GM18511 (cell line): ENCODE measurements around the gene CAPZA2.
A peak's percentile ranks its signal among the peaks of the same experiment; 100 is the strongest.

Experiments
- ATAC-seq: cut with Tn5 transposase; IDR thresholded peaks from one replicate; pipeline ENCODE4 v1.9.1; 2021; ENCODE audit warnings: mild to moderate bottlenecking, moderate library complexity; ENCODE audit not compliant: unreplicated experiment

Gene CAPZA2

GRCh38 chr7:116861717-116862116, 670 bp upstream of the CAPZA2 start:
- ATAC-seq: no peak

- peak; percentile 48 for ATAC-seq
Measured at GRCh38 chr7:116862951-116863670, 724 bp downstream of the CAPZA2 start.

GRCh38 chr7:116863936-116864500, 1.6 kb downstream of the CAPZA2 start:
- no peak for ATAC-seq

- ATAC-seq: no peak
Measured at GRCh38 chr7:116871061-116871700, 8.8 kb downstream of the CAPZA2 start.

- ATAC-seq: no peak
Measured at GRCh38 chr7:116872026-116872425, 9.6 kb downstream of the CAPZA2 start.

GRCh38 chr7:116873619-116874018, 11.2 kb downstream of the CAPZA2 start:
- ATAC-seq: no peak

GRCh38 chr7:116876664-116877442, 14.5 kb downstream of the CAPZA2 start:
- no peak for ATAC-seq

GRCh38 chr7:116877443-116878217, 15.2 kb downstream of the CAPZA2 start:
- no peak for ATAC-seq

GRCh38 chr7:116884691-116885090, 22.3 kb downstream of the CAPZA2 start:
- ATAC-seq: no peak

GRCh38 chr7:116885724-116886123, 23.3 kb downstream of the CAPZA2 start:
- ATAC-seq: no peak

GRCh38 chr7:116886543-116887156, 24.3 kb downstream of the CAPZA2 start:
- no peak for ATAC-seq

- ATAC-seq: no peak
Measured at GRCh38 chr7:116888895-116889294, 26.5 kb downstream of the CAPZA2 start.

GRCh38 chr7:116895849-116896248, 33.5 kb downstream of the CAPZA2 start:
- no peak for ATAC-seq

- ATAC-seq: no peak
Measured at GRCh38 chr7:116897661-116898060, 35.3 kb downstream of the CAPZA2 start.

GRCh38 chr7:116899308-116899707, 36.9 kb downstream of the CAPZA2 start:
- no peak for ATAC-seq

GRCh38 chr7:116901143-116901542, 38.8 kb downstream of the CAPZA2 start:
- no peak for ATAC-seq

- no peak for ATAC-seq
Measured at GRCh38 chr7:116902867-116903266, 40.5 kb downstream of the CAPZA2 start.

- ATAC-seq: no peak
Measured at GRCh38 chr7:116906391-116906790, 44.0 kb downstream of the CAPZA2 start.

- no peak for ATAC-seq
Measured at GRCh38 chr7:116910383-116910782, 48.0 kb downstream of the CAPZA2 start.

- ATAC-seq: no peak
Measured at GRCh38 chr7:116911801-116912200, 49.4 kb downstream of the CAPZA2 start.
